Upper lobe of right lung (tissue), 1 donor: ENCODE results near the gene RNF175. TPM values are rescaled to one million over a fixed set of nuclear protein-coding genes. Genes with fewer than 3 reads are reported as not detected.

Experiments
- ATAC-seq: fragments of 200-7000 bp; cut with Tn5 transposase; one replicate; pipeline ENCODE4 v1.9.1; 2020; ENCODE audit warnings: mild to moderate bottlenecking, moderate library complexity
- DNase-seq: peaks from one replicate; pipeline ENCODE4 v3.0.0-alpha.2; 2020
- H3K27ac ChIP-seq: fragments of 200-600 bp; one replicate; pipeline ENCODE4 v1.8.0; 2022
- H3K27me3 ChIP-seq: fragments of 200-600 bp; one replicate; pipeline ENCODE4 v1.8.0; 2022; ENCODE audit warnings: mild to moderate bottlenecking
- H3K36me3 ChIP-seq: fragments of 200-600 bp; one replicate; pipeline ENCODE4 v1.8.0; 2022
- H3K4me1 ChIP-seq: fragments of 200-600 bp; one replicate; pipeline ENCODE4 v1.8.0; 2022
- H3K4me3 ChIP-seq: fragments of 200-600 bp; one replicate; pipeline ENCODE4 v1.8.0; 2022; ENCODE audit warnings: mild to moderate bottlenecking
- H3K9me3 ChIP-seq: fragments of 200-600 bp; one replicate; pipeline ENCODE4 v1.8.0; 2022
- CTCF ChIP-seq: fragments of 200-600 bp; IDR thresholded peaks from one replicate; pipeline ENCODE4 v1.8.0; 2022; ENCODE audit warnings: antibody characterized with exemption
- intact Hi-C: fragments of 100-400 bp; cut with DNase I; formaldehyde crosslinking; loops from one replicate; pipeline ENCODE4 v1.11.0; 2022
- total RNA-seq: library from RNA; stranded (reverse); fragmentation: NEBNext Ultra II Directional; extraction: Animal tissue kit (Norgen Biotek cat#: 25700); gene quantifications from one replicate; pipeline ENCODE4 v1.2.1, GENCODE V29; 2021
- donor health status: DM: no; HTN: yes; CAD: no; lungs with severe emphysema.

Gene RNF175
- total RNA-seq, 1 donor from 2014 or later = not detected

GRCh38 chr4:153661215-153661822 is 98.5 kb downstream of the RNF175 start:
- Histone ChIP-seq H3K9me3 (no peaks in the 10 kb centered on the region), H3K27me3 (no peaks in the 10 kb centered on the region), H3K27ac (peak overlapping the region; percentile 67), H3K4me1 (peaks cover 31% of the 10 kb centered on the region), H3K36me3 (no peaks in the 10 kb centered on the region), H3K4me3 (no peak overlapping the region)
- intact Hi-C loops = no loop called here
- DNase-seq (no peak), ATAC-seq (peak; percentile 80)
- no peak for TF ChIP-seq CTCF

Other genes starting within 250 kb of the RNF175 start
- 94.0 TPM for gene TLR2, start 75.7 kb downstream of the RNF175 start, total RNA-seq
- gene SFRP2, start 29.1 kb upstream of the RNF175 start, total RNA-seq = 12.5 TPM